ENCODE results near the gene GPR61. TPM values are rescaled to one million over a fixed set of nuclear protein-coding genes. Genes with fewer than 3 reads are reported as not detected.

Gene GPR61
- total and polyA plus RNA-seq, 9 of the 15 experiments (the other 6 are each of a cell fraction or from before 2014, with no cell fraction given): 0.04 to 1.1 (median 0.25) TPM; not detected in 4

DNA sequence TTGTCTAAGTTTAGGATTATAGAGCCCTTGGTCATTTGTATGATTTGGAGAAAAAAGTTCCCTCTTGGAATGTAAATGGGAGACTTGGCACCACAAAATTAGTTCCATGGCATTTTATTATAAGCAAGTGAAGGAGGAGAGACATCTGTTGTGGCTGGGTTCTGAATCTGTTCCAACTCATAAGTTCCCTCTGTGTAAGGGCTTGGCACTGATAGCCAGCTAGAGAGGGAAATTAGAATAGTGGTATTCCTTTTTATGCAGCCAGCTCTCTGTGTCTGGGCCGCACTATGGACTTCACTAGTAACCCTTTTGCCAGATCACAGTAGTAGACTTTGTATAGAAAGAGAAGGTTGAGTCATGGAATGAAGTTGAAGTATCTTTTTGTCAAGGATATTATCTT is 39.8 kb downstream of the GPR61 start:
- ChIA-PET CTCF (ENCODE audit: low intra/inter-chr PET ratio) (no interaction called here), POLR2A (interaction anchor here (1.0 kb wide), 1 partner anchor 14 kb away, joined by 5 read pairs; no protein-coding TSS in a partner anchor)
- Histone ChIP-seq H4K20me1 (replicated peaks; ENCODE audit: control insufficient read depth, insufficient read depth, low read length) (no peaks in the 10 kb centered on the region), H3K9me1 (ENCODE audit: control insufficient read depth, insufficient read depth, low read length) (no peaks in the 10 kb centered on the region), H3K4me1 (replicated peaks in 1 of 2; ENCODE audit: control insufficient read depth in 2 of 2, insufficient read depth in 2 of 2, low read length in 2 of 2) (no peaks in the 10 kb centered on the region), H3K9ac (ENCODE audit: insufficient read depth in 1 of 2, low read depth in 2 of 2, low read length in 2 of 2) (no peak overlapping the region), H3K36me3 (ENCODE audit: control insufficient read depth, insufficient read depth, low read length) (peaks cover 59% of the 10 kb centered on the region), H3K4me3 (no peak overlapping the region), H3K27ac (ENCODE audit: extremely low read depth, low read depth, low read length) (no peak overlapping the region), H3K4me2 (ENCODE audit: insufficient read depth, low read length) (no peak overlapping the region), H3K79me2 (ENCODE audit: control insufficient read depth, insufficient read depth, low read length) (no peaks in the 10 kb centered on the region), H3K9me3 (replicated peaks; ENCODE audit: control insufficient read depth, insufficient read depth, low read depth, low read length) (no peaks in the 10 kb centered on the region), H2AFZ (ENCODE audit: low read depth, low read length) (no peak overlapping the region), H3K27me3 (ENCODE audit: control insufficient read depth in 2 of 2, insufficient read depth in 2 of 2, low read length in 2 of 2) (no peaks in the 10 kb centered on the region)
- TF ChIP-seq TFAM (CRISPR knock-in tag; conservative IDR thresholded peaks at IDR 0.05) (no peak), DPF2 (IDR thresholded peaks at IDR 0.05) (no peak), LCOR (CRISPR knock-in tag; IDR thresholded peaks at IDR 0.05) (no peak), ELF2 (CRISPR knock-in tag; IDR thresholded peaks at IDR 0.05) (no peak), SP2 (IDR thresholded peaks at IDR 0.05; ENCODE audit: extremely low read depth, low read depth, low read length, poor library complexity, severe bottlenecking) (no peak)
- FAIRE-seq (no peak), ATAC-seq (no peak), DNase-seq (ENCODE audit: extremely low read depth in 1 of 4, low spot score in 3 of 4) (no peak)
- intact Hi-C loops (cut with micrococcal nuclease): no loop called here
- in situ Hi-C loops (cut with MboI): no loop called here
- WGBS (ENCODE audit: insufficient coverage, low coverage, missing lambda C conversion rate): 88% methylated on average over 1 of the region's 1 CpG
- BruUV-seq (replicated peaks): no TSS peak

DNA sequence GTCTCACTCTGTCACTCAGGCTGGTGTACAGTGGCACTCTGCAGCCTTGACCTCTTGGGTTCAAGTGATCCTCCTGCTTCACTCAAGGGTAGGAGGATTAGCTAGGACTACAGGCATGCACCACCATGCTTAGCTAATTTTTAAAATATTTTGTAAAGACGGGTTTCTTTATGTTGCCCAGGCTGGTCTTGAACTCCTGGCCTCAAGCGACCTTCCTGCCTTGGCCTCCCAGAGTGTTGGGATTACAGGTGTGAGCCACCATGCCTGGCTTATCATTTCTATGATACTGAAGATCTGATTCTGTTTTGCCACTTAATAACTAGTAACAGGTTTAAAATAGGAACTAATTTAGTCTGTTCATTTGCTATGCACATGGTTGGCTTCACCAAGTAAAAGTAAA is 42.3 kb downstream of the GPR61 start:
- no peaks in the 10 kb centered on the region for H3K79me2 ChIP-seq (ENCODE audit: control insufficient read depth, insufficient read depth, low read length)
- FAIRE-seq: no peak
- ChIA-PET POLR2A (no interaction called here), CTCF (ENCODE audit: low intra/inter-chr PET ratio) (interaction anchor here (0.6 kb wide), 1 partner anchor 27 kb away, joined by 3 read pairs; no protein-coding TSS in a partner anchor)
- no peaks in the 10 kb centered on the region for H3K9me1 ChIP-seq (ENCODE audit: control insufficient read depth, insufficient read depth, low read length)
- H3K27me3 ChIP-seq (ENCODE audit: control insufficient read depth in 2 of 2, insufficient read depth in 2 of 2, low read length in 2 of 2): no peaks in the 10 kb centered on the region
- in situ Hi-C loops (cut with MboI): no loop called here
- H3K4me3 ChIP-seq: no peak overlapping the region
- intact Hi-C loops (cut with micrococcal nuclease): no loop called here
- H3K9me3 ChIP-seq (replicated peaks; ENCODE audit: control insufficient read depth, insufficient read depth, low read depth, low read length): no peaks in the 10 kb centered on the region
- WGBS (ENCODE audit: insufficient coverage, low coverage, missing lambda C conversion rate): 90% methylated on average over 2 of the region's 2 CpGs
- no peak overlapping the region for H3K27ac ChIP-seq (ENCODE audit: extremely low read depth, low read depth, low read length)
- H4K20me1 ChIP-seq (replicated peaks; ENCODE audit: control insufficient read depth, insufficient read depth, low read length): no peaks in the 10 kb centered on the region
- DNase-seq (ENCODE audit: extremely low read depth in 1 of 4, low spot score in 3 of 4): no peak
- no peaks in the 10 kb centered on the region for H3K4me1 ChIP-seq (replicated peaks in 1 of 2; ENCODE audit: control insufficient read depth in 2 of 2, insufficient read depth in 2 of 2, low read length in 2 of 2)
- H3K36me3 ChIP-seq (ENCODE audit: control insufficient read depth, insufficient read depth, low read length): peaks cover 78% of the 10 kb centered on the region
- H3K9ac ChIP-seq (ENCODE audit: insufficient read depth in 1 of 2, low read depth in 2 of 2, low read length in 2 of 2): no peak overlapping the region
- no peak overlapping the region for H3K4me2 ChIP-seq (ENCODE audit: insufficient read depth, low read length)
- BruUV-seq (replicated peaks): no TSS peak
- no peak for ATAC-seq
- H2AFZ ChIP-seq (ENCODE audit: low read depth, low read length): no peak overlapping the region
- TF ChIP-seq HMG20A (CRISPR knock-in tag; conservative IDR thresholded peaks at IDR 0.05): no peak
- no peak for TF ChIP-seq HDAC1 (IDR thresholded peaks at IDR 0.05)
- no peak for TF ChIP-seq SMC3 (conservative IDR thresholded peaks at IDR 0.05; ENCODE audit: insufficient read depth, low read depth, low read length)
- TF ChIP-seq TAL1 (IDR thresholded peaks at IDR 0.05): no peak
- TF ChIP-seq, protein P1, sequence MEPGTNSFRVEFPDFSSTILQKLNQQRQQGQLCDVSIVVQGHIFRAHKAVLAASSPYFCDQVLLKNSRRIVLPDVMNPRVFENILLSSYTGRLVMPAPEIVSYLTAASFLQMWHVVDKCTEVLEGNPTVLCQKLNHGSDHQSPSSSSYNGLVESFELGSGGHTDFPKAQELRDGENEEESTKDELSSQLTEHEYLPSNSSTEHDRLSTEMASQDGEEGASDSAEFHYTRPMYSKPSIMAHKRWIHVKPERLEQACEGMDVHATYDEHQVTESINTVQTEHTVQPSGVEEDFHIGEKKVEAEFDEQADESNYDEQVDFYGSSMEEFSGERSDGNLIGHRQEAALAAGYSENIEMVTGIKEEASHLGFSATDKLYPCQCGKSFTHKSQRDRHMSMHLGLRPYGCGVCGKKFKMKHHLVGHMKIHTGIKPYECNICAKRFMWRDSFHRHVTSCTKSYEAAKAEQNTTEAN (CRISPR knock-in tag; IDR thresholded peaks at IDR 0.05): no peak
- TF ChIP-seq MTF1 (CRISPR knock-in tag; IDR thresholded peaks at IDR 0.05; ENCODE audit: borderline replicate concordance): no peak
- no peak for TF ChIP-seq NR2C2 (CRISPR knock-in tag; IDR thresholded peaks at IDR 0.05)
- no peak for TF ChIP-seq NR2C2 (tag; IDR thresholded peaks at IDR 0.05)
- TF ChIP-seq CEBPB (tag; IDR thresholded peaks at IDR 0.05): no peak
- TF ChIP-seq HDAC3 (IDR thresholded peaks at IDR 0.05; ENCODE audit: borderline replicate concordance, partially characterized antibody): no peak
- no peak for TF ChIP-seq HOXB6 (CRISPR knock-in tag; IDR thresholded peaks at IDR 0.05; ENCODE audit: borderline replicate concordance)

All from K562 (cell line).